Neural progenitor cell (in vitro differentiated cells): Measurements from ENCODE around the gene CARD19. TPM values are rescaled to one million over a fixed set of nuclear protein-coding genes. Genes with fewer than 3 reads are reported as not detected.

Experiments
- DNase-seq: peaks from one replicate; pipeline ENCODE4 v3.0.0-alpha.2; 2016; ENCODE audit warnings: low spot score
- H2AFZ ChIP-seq: fragments of 200-600 bp; sonication (generic); replicated peaks from 2 replicates; pipeline ENCODE4 v1.6.1; 2016; ENCODE audit warnings: antibody characterized with exemption
- H3F3A ChIP-seq: fragments of 200-600 bp; sonication (generic); 2 replicates; pipeline ENCODE4 v1.6.1; 2016; ENCODE audit warnings: antibody characterized with exemption, low read depth
- H3K27ac ChIP-seq: fragments of 200-600 bp; sonication (generic); 2 replicates; pipeline ENCODE4 v1.5.1; 2016; ENCODE audit warnings: mild to moderate bottlenecking
- H3K27me3 ChIP-seq: fragments of 200-600 bp; sonication (generic); 2 replicates; pipeline ENCODE4 v1.6.1; 2016; ENCODE audit warnings: mild to moderate bottlenecking, moderate library complexity
- H3K36me3 ChIP-seq: fragments of 200-600 bp; sonication (generic); 2 replicates; pipeline ENCODE4 v1.5.1; 2016
- H3K4me1 ChIP-seq: fragments of 200-600 bp; sonication (generic); 2 replicates; pipeline ENCODE4 v1.6.1; 2016; ENCODE audit warnings: mixed run types
- H3K4me2 ChIP-seq: fragments of 200-600 bp; sonication (generic); 2 replicates; pipeline ENCODE4 v1.6.1; 2016
- H3K4me3 ChIP-seq: fragments of 200-600 bp; sonication (generic); 2 replicates; pipeline ENCODE4 v1.5.1; 2016
- H3K79me2 ChIP-seq: fragments of 200-600 bp; sonication (generic); 2 replicates; pipeline ENCODE4 v1.6.1; 2016; ENCODE audit warnings: low read depth
- H3K9ac ChIP-seq: fragments of 200-600 bp; sonication (generic); 2 replicates; pipeline ENCODE4 v1.6.1; 2016
- H3K9me3 ChIP-seq: fragments of 200-600 bp; sonication (generic); 2 replicates; pipeline ENCODE4 v1.5.1; 2016; ENCODE audit warnings: low read depth
- H4K20me1 ChIP-seq: fragments of 200-600 bp; sonication (generic); 2 replicates; pipeline ENCODE4 v1.6.1; 2016; ENCODE audit warnings: low read depth
- H3K27ac Mint-ChIP-seq: 3 replicates; pipeline ENCODE4 v1.8.0; 2021; ENCODE audit warnings: mixed read lengths
- H3K27me3 Mint-ChIP-seq: 2 replicates; pipeline ENCODE4 v1.8.0; 2022; ENCODE audit warnings: low read depth, mild to moderate bottlenecking, inconsistent platforms, moderate library complexity, mixed read lengths; ENCODE audit not compliant: insufficient read depth
- H3K36me3 Mint-ChIP-seq: 3 replicates; pipeline ENCODE4 v1.8.0; 2021; ENCODE audit warnings: mixed read lengths
- H3K4me1 Mint-ChIP-seq: 3 replicates; pipeline ENCODE4 v1.8.0; 2021; ENCODE audit warnings: mixed read lengths
- H3K4me3 Mint-ChIP-seq: 3 replicates; pipeline ENCODE4 v1.8.0; 2021; ENCODE audit warnings: mild to moderate bottlenecking, moderate library complexity, mixed read lengths
- H3K9me3 Mint-ChIP-seq: 3 replicates; pipeline ENCODE4 v1.8.0; 2020; ENCODE audit warnings: mixed read lengths
- CTCF ChIP-seq: fragments of 200-600 bp; sonication (generic); IDR thresholded peaks from 2 replicates; pipeline ENCODE4 v1.5.1; 2017; ENCODE audit warnings: antibody characterized with exemption, mild to moderate bottlenecking
- EZH2 ChIP-seq: fragments of 200-600 bp; sonication (generic); IDR thresholded peaks from 2 replicates; pipeline ENCODE4 v1.6.1; 2017; ENCODE audit warnings: antibody characterized with exemption, mild to moderate bottlenecking, moderate library complexity
- EZH2phosphoT487 ChIP-seq: fragments of 200-600 bp; sonication (generic); IDR thresholded peaks from 2 replicates; pipeline ENCODE4 v1.6.1; 2017; ENCODE audit warnings: antibody characterized with exemption
- total RNA-seq: library from RNA; depleted of rRNA; stranded (reverse); fragments of >200 nt; gene quantifications from 2 replicates; pipeline ENCODE4 v1.2.3, GENCODE V29; 2015; ENCODE audit warnings: low replicate concordance

CARD19 gene
- total RNA-seq, 1 donor from 2014 or later = 12.3 TPM

DNA sequence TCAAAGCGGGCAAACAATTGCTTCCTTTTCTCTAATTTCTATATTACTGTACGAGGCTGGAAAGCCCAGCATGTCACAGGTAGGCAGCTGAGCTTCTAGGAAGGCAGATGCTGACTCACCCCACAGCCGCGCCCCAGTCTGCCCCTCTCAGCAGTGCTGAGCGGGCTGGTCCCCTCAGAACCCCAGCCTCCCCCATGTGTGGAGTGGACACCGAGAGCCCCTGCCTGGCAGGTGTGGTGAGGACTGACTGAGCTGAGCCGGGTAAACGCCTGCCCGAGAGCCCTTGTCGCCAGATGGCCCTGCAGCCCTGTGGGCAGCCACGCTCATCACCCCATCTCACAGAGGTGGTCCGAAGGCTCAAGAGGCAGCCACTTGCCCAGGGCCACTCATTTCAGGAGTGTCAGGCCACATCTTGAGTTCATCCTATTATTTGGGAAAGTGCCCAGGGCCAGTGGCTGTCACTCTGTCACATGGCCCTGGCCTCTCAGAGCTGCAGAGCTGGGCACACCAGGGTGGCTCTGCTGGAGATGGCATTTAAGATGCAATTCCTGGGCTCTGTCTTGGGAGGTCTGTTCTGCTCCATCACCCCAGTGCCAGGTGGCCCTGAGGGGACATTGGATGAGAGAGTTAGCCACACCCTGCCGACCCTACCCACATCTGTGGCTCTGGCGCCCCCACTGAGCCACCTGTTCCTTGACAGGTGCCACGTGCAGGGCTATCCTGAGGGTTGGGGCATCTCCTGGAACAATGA is 12.4 kb downstream of the CARD19 start:
- Mint-ChIP-seq H3K27me3 (peaks cover 6% of the 10 kb centered on the region), H3K9me3 (peaks cover 7% of the 10 kb centered on the region), H3K4me3 (no peak overlapping the region), H3K4me1 (peaks cover 3% of the 10 kb centered on the region), H3K27ac (no peak overlapping the region), H3K36me3 (peaks cover 9% of the 10 kb centered on the region)
- no peak for DNase-seq
- no peak overlapping the region for H2AFZ ChIP-seq
- no peaks in the 10 kb centered on the region for H4K20me1 ChIP-seq
- no peaks in the 10 kb centered on the region for H3K27me3 ChIP-seq
- no peaks in the 10 kb centered on the region for H3F3A ChIP-seq
- no peaks in the 10 kb centered on the region for H3K36me3 ChIP-seq
- no peak overlapping the region for H3K27ac ChIP-seq
- no peak overlapping the region for H3K9ac ChIP-seq
- no peaks in the 10 kb centered on the region for H3K79me2 ChIP-seq
- H3K4me3 ChIP-seq = no peak overlapping the region
- H3K4me2 ChIP-seq = no peak overlapping the region
- H3K9me3 ChIP-seq = no peaks in the 10 kb centered on the region
- H3K4me1 ChIP-seq = no peaks in the 10 kb centered on the region
- TF ChIP-seq EZH2 = no peak
- TF ChIP-seq CTCF = no peak
- no peak for TF ChIP-seq EZH2phosphoT487

GRCh38 chr9:93110311-93110855 is 14.4 kb downstream of the CARD19 start:
- DNase-seq = no peak

DNA sequence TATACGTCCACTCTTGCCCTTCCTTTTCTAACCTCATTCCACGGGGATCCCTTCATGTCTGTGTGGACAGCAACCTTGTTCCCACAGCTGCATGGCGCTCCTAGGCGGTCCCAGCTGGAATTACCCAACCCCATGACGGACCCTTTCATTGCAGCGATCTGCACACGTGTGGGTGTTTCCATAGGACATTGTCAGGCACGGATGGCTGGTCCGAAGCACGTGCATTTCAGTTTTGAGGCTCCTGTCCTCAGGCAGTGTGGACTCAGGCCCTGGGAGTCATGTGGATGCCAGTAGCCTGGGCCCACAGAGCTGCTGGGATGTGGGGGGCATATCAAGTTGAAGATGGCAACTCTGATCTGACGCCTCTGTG is 15.0 kb downstream of the CARD19 start:
- H3F3A ChIP-seq = no peaks in the 10 kb centered on the region
- peaks cover 2% of the 10 kb centered on the region for H3K36me3 Mint-ChIP-seq
- H3K9me3 Mint-ChIP-seq = no peaks in the 10 kb centered on the region
- TF ChIP-seq EZH2 (no peak), CTCF (no peak), EZH2phosphoT487 (no peak)
- no peak overlapping the region for H3K4me2 ChIP-seq
- H3K4me3 ChIP-seq = no peak overlapping the region
- H4K20me1 ChIP-seq = no peaks in the 10 kb centered on the region
- no peaks in the 10 kb centered on the region for H3K27me3 ChIP-seq
- H3K79me2 ChIP-seq = no peaks in the 10 kb centered on the region
- no peak overlapping the region for H2AFZ ChIP-seq
- H3K27ac Mint-ChIP-seq = no peak overlapping the region
- DNase-seq = no peak
- no peaks in the 10 kb centered on the region for H3K4me1 ChIP-seq
- H3K4me3 Mint-ChIP-seq = no peak overlapping the region
- H3K27me3 Mint-ChIP-seq = peaks cover 6% of the 10 kb centered on the region
- H3K27ac ChIP-seq = no peak overlapping the region
- H3K36me3 ChIP-seq = no peaks in the 10 kb centered on the region
- H3K4me1 Mint-ChIP-seq = peaks cover 3% of the 10 kb centered on the region
- no peak overlapping the region for H3K9ac ChIP-seq
- no peaks in the 10 kb centered on the region for H3K9me3 ChIP-seq

More at GRCh38 chr9:93110311-93110855, 14.4 kb downstream of the CARD19 start:
- Mint-ChIP-seq H3K27me3 (peaks cover 6% of the 10 kb centered on the region), H3K4me1 (peaks cover 3% of the 10 kb centered on the region), H3K4me3 (no peak overlapping the region), H3K27ac (no peak overlapping the region), H3K36me3 (peaks cover 2% of the 10 kb centered on the region), H3K9me3 (no peaks in the 10 kb centered on the region)
- H3K36me3 ChIP-seq = no peaks in the 10 kb centered on the region
- H3F3A ChIP-seq = no peaks in the 10 kb centered on the region
- no peak overlapping the region for H3K9ac ChIP-seq
- no peak overlapping the region for H3K27ac ChIP-seq
- no peaks in the 10 kb centered on the region for H3K27me3 ChIP-seq
- H4K20me1 ChIP-seq = no peaks in the 10 kb centered on the region
- no peaks in the 10 kb centered on the region for H3K79me2 ChIP-seq
- TF ChIP-seq EZH2 (no peak), CTCF (no peak), EZH2phosphoT487 (no peak)
- no peak overlapping the region for H2AFZ ChIP-seq
- H3K9me3 ChIP-seq = no peaks in the 10 kb centered on the region
- H3K4me2 ChIP-seq = no peak overlapping the region
- no peaks in the 10 kb centered on the region for H3K4me1 ChIP-seq
- no peak overlapping the region for H3K4me3 ChIP-seq
